ENCODE measurements around the gene PTOV1. TPM values are rescaled to one million over a fixed set of nuclear protein-coding genes. Genes with fewer than 3 reads are reported as not detected.

The PTOV1 gene
- total and polyA plus RNA-seq, 2 of the 4 experiments (the other 2 are of a cell fraction) = 34.4 to 107 TPM

GRCh38 chr19:49894879-49895565 lies 44.1 kb downstream of the PTOV1 start:
- H3K27ac ChIP-seq (ENCODE audit: insufficient read depth, low read length) = no peak overlapping the region
- DNase-seq = no peak
- H2BK5ac ChIP-seq (ENCODE audit: low read depth, low read length, poor library complexity, severe bottlenecking) = no peak overlapping the region
- peak overlapping the region; percentile 24 for H2AK9ac ChIP-seq (replicated peaks; ENCODE audit: low read depth, low read length, poor library complexity)
- CTCF ChIA-PET = no interaction called here
- no peak for ATAC-seq (ENCODE audit: low read depth)
- H2BK20ac ChIP-seq (ENCODE audit: low read depth, low read length) = no peak overlapping the region
- H3K36me3 ChIP-seq (ENCODE audit: control insufficient read depth, insufficient read depth, low read length) = no peaks in the 10 kb centered on the region
- POLR2A ChIA-PET (ENCODE audit: unreplicated experiment) = no interaction called here
- H3K56ac ChIP-seq (ENCODE audit: extremely low read depth, insufficient read depth, low read length) = no peak overlapping the region
- no peak overlapping the region for H4K5ac ChIP-seq (ENCODE audit: low read depth, low read length)
- H2AK5ac ChIP-seq (ENCODE audit: low read depth, low read length) = no peak overlapping the region
- no peak overlapping the region for H3K9ac ChIP-seq (ENCODE audit: low read depth, low read length)
- no peaks in the 10 kb centered on the region for H4K20me1 ChIP-seq (ENCODE audit: insufficient read depth, low read length)
- H3K4me3 ChIP-seq (ENCODE audit: insufficient read depth, low read depth, low read length) = no peak overlapping the region
- no peak overlapping the region for H4K8ac ChIP-seq (ENCODE audit: low read depth in 2 of 2, low read length in 2 of 2)
- TF ChIP-seq ELK1 (IDR thresholded peaks at IDR 0.05; ENCODE audit: borderline replicate concordance, low read depth, low read length) (no peak), POLR2A (IDR thresholded peaks at IDR 0.05; ENCODE audit: low read depth, low read length) (no peak), NFE2L2 (IDR thresholded peaks at IDR 0.05; ENCODE audit: low read depth, low read length) (no peak), MAFK (IDR thresholded peaks at IDR 0.05; ENCODE audit: low read depth, low read length) (no peak), MXI1 (IDR thresholded peaks at IDR 0.05; ENCODE audit: borderline replicate concordance, low read depth, low read length) (no peak), BHLHE40 (IDR thresholded peaks at IDR 0.05; ENCODE audit: low read depth, low read length) (no peak), RFX5 (IDR thresholded peaks at IDR 0.05; ENCODE audit: low read depth, low read length) (no peak), SMC3 (IDR thresholded peaks at IDR 0.05; ENCODE audit: low read depth, low read length) (no peak), RAD21 (IDR thresholded peaks at IDR 0.05; ENCODE audit: low read length) (no peak), USF2 (IDR thresholded peaks at IDR 0.05; ENCODE audit: low read depth, low read length) (no peak), CEBPB (IDR thresholded peaks at IDR 0.05; ENCODE audit: low read depth, low read length) (no peak), FOS (IDR thresholded peaks at IDR 0.05; ENCODE audit: low read depth, low read length) (no peak), RCOR1 (IDR thresholded peaks at IDR 0.05; ENCODE audit: insufficient replicate concordance, low read length) (no peak), CHD1 (IDR thresholded peaks at IDR 0.05; ENCODE audit: low read depth, low read length) (no peak), MAZ (IDR thresholded peaks at IDR 0.05; ENCODE audit: borderline replicate concordance, low read depth, low read length) (no peak), CTCF (conservative IDR thresholded peaks at IDR 0.05; ENCODE audit: low read depth, low read length) (no peak)
- no peaks in the 10 kb centered on the region for H3K79me1 ChIP-seq (ENCODE audit: low read depth in 1 of 2, low read length in 2 of 2)
- intact Hi-C loops (cut with micrococcal nuclease) = no loop called here
- no peak overlapping the region for H2BK15ac ChIP-seq (ENCODE audit: low read depth, low read length)
- H3K4ac ChIP-seq (ENCODE audit: low read depth, low read length) = no peak overlapping the region
- no peak overlapping the region for H3K4me2 ChIP-seq (ENCODE audit: low read depth, low read length)
- no peak overlapping the region for H3K18ac ChIP-seq (ENCODE audit: low read depth, low read length)
- H3K14ac ChIP-seq (replicated peaks; ENCODE audit: low read depth, low read length) = no peak overlapping the region
- no peak overlapping the region for H3K23ac ChIP-seq (ENCODE audit: low read depth, low read length)
- peaks cover 10% of the 10 kb centered on the region for H3K4me1 ChIP-seq (ENCODE audit: control insufficient read depth, insufficient read depth, low read length)
- H2AFZ ChIP-seq (replicated peaks; ENCODE audit: low read length, poor library complexity) = peak overlapping the region; percentile 41
- no peak overlapping the region for H4K91ac ChIP-seq (ENCODE audit: insufficient read depth, low read depth, low read length)
- 100% methylated on average over 1 of the region's 17 CpGs; no CpG with 5 or more reads in 1 of the 2 experiments for WGBS, 2 experiments (ENCODE audit: extremely low coverage in 2 of 2, insufficient read length in 1 of 2)
- in situ Hi-C loops (cut with MboI; ENCODE audit: low sequenced_read_pairs) = no loop called here
- H3K9me1 ChIP-seq (ENCODE audit: insufficient read depth, low read length) = no peaks in the 10 kb centered on the region
- BruUV-seq (replicated peaks) = no TSS peak
- H2BK120ac ChIP-seq (ENCODE audit: low read depth, low read length) = no peak overlapping the region
- dilution Hi-C loops (cut with HindIII; ENCODE audit: low sequenced_read_pairs, unreplicated experiment) = no loop called here
- H3K9me3 ChIP-seq (ENCODE audit: control insufficient read depth, insufficient read depth, low read length) = no peaks in the 10 kb centered on the region
- H3K27me3 ChIP-seq (ENCODE audit: control insufficient read depth, insufficient read depth, low read length) = peaks cover 8% of the 10 kb centered on the region; the same call in 1 of the 2 replicates
